ENCODE results near the gene IL12B. TPM values are rescaled to one million over a fixed set of nuclear protein-coding genes. Genes with fewer than 3 reads are reported as not detected.

Gene IL12B
- total and polyA plus RNA-seq, 2 donors from 2014 or later = not detected

GRCh38 chr5:159322180-159322579, 8.1 kb downstream of the IL12B start:
- Histone ChIP-seq H3K4me3 (ENCODE audit: low read length in 3 of 3) (no peak overlapping the region), H3K4me1 (ENCODE audit: control insufficient read depth in 2 of 3, insufficient read depth in 2 of 3, low read depth in 1 of 3, low read length in 3 of 3) (no peaks in the 10 kb centered on the region), H3K36me3 (ENCODE audit: control insufficient read depth in 2 of 3, insufficient read depth in 3 of 3, low read length in 3 of 3) (no peaks in the 10 kb centered on the region), H3K9me3 (ENCODE audit: control insufficient read depth in 2 of 3, insufficient read depth in 1 of 3, low read length in 3 of 3) (no peaks in the 10 kb centered on the region), H3K27ac (ENCODE audit: low read depth in 2 of 2, low read length in 2 of 2) (no peak overlapping the region), H3K27me3 (ENCODE audit: control insufficient read depth, insufficient read depth, low read length) (no peaks in the 10 kb centered on the region), H3K9ac (ENCODE audit: low read length in 3 of 3) (no peak overlapping the region)
- FAIRE-seq (no peak), DNase-seq (no peak)
- intact Hi-C loops (cut with DNase I) = no loop called here
- TF ChIP-seq, protein P1, sequence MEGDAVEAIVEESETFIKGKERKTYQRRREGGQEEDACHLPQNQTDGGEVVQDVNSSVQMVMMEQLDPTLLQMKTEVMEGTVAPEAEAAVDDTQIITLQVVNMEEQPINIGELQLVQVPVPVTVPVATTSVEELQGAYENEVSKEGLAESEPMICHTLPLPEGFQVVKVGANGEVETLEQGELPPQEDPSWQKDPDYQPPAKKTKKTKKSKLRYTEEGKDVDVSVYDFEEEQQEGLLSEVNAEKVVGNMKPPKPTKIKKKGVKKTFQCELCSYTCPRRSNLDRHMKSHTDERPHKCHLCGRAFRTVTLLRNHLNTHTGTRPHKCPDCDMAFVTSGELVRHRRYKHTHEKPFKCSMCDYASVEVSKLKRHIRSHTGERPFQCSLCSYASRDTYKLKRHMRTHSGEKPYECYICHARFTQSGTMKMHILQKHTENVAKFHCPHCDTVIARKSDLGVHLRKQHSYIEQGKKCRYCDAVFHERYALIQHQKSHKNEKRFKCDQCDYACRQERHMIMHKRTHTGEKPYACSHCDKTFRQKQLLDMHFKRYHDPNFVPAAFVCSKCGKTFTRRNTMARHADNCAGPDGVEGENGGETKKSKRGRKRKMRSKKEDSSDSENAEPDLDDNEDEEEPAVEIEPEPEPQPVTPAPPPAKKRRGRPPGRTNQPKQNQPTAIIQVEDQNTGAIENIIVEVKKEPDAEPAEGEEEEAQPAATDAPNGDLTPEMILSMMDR (IDR thresholded peaks at IDR 0.05; ENCODE audit: borderline replicate concordance, extremely low read depth, insufficient read depth) = no peak

DNA sequence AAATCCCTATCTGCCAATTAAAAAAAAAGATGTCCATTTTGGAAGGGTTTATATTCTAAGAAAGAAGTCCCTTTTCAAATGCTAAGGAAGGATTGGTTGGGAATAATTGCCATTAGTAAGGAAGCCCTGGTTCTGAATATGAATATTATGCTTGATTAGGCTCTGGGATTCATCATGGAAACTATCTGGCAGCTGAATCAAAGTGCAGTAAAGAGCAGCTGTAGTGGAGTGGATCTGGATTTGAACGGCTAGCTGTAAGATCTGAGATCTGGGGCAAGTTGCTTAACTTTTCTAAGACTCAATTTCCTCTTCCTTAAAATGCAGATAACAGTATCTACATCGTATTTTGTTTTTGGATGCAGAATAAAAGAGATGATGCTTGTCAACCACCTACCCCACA, 10.5 kb downstream of the IL12B start:
- no peaks in the 10 kb centered on the region for H3K9me3 ChIP-seq (ENCODE audit: control insufficient read depth in 2 of 3, insufficient read depth in 1 of 3, low read length in 3 of 3)
- FAIRE-seq (no peak), DNase-seq (no peak)
- H3K4me1 ChIP-seq (ENCODE audit: control insufficient read depth in 2 of 3, insufficient read depth in 2 of 3, low read depth in 1 of 3, low read length in 3 of 3) = no peaks in the 10 kb centered on the region
- H3K4me3 ChIP-seq (ENCODE audit: low read length in 3 of 3) = no peak overlapping the region
- TF ChIP-seq, protein P1 (IDR thresholded peaks at IDR 0.05; ENCODE audit: borderline replicate concordance, extremely low read depth, insufficient read depth) = no peak
- intact Hi-C loops (cut with DNase I) = no loop called here
- H3K9ac ChIP-seq (ENCODE audit: low read length in 3 of 3) = no peak overlapping the region
- no peaks in the 10 kb centered on the region for H3K27me3 ChIP-seq (ENCODE audit: control insufficient read depth, insufficient read depth, low read length)
- H3K36me3 ChIP-seq (ENCODE audit: control insufficient read depth in 2 of 3, insufficient read depth in 3 of 3, low read length in 3 of 3) = no peaks in the 10 kb centered on the region
- no peak overlapping the region for H3K27ac ChIP-seq (ENCODE audit: low read depth in 2 of 2, low read length in 2 of 2)

GRCh38 chr5:159319363-159319762, 10.9 kb downstream of the IL12B start:
- Histone ChIP-seq H3K9me3 (ENCODE audit: control insufficient read depth in 2 of 3, insufficient read depth in 1 of 3, low read length in 3 of 3) (no peaks in the 10 kb centered on the region), H3K27me3 (ENCODE audit: control insufficient read depth, insufficient read depth, low read length) (no peaks in the 10 kb centered on the region), H3K9ac (ENCODE audit: low read length in 3 of 3) (no peak overlapping the region), H3K27ac (ENCODE audit: low read depth in 2 of 2, low read length in 2 of 2) (no peak overlapping the region), H3K4me3 (ENCODE audit: low read length in 3 of 3) (no peak overlapping the region), H3K4me1 (ENCODE audit: control insufficient read depth in 2 of 3, insufficient read depth in 2 of 3, low read depth in 1 of 3, low read length in 3 of 3) (no peaks in the 10 kb centered on the region), H3K36me3 (ENCODE audit: control insufficient read depth in 2 of 3, insufficient read depth in 3 of 3, low read length in 3 of 3) (no peaks in the 10 kb centered on the region)
- DNase-seq (no peak), FAIRE-seq (no peak)
- intact Hi-C loops (cut with DNase I) = no loop called here
- TF ChIP-seq, protein P1 (IDR thresholded peaks at IDR 0.05; ENCODE audit: borderline replicate concordance, extremely low read depth, insufficient read depth) = no peak

DNA sequence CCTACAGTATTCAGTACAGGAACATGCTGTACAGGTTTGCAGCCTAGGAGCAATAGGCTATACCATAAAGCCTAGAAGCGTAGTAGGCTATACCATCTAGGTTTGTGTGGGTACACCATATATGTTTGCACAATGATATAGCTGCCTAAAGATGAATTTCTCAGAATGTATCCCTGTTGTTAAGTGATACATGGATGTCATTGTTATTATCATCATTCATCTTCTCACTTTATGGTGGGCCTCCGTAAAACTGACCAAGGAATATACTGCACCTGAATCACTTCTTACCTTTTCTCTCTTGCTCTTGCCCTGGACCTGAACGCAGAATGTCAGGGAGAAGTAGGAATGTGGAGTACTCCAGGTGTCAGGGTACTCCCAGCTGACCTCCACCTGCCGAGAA, 11.8 kb downstream of the IL12B start:
- FAIRE-seq = no peak
- H3K9ac ChIP-seq (ENCODE audit: low read length in 3 of 3) = no peak overlapping the region
- no peaks in the 10 kb centered on the region for H3K4me1 ChIP-seq (ENCODE audit: control insufficient read depth in 2 of 3, insufficient read depth in 2 of 3, low read depth in 1 of 3, low read length in 3 of 3)
- H3K27ac ChIP-seq (ENCODE audit: low read depth in 2 of 2, low read length in 2 of 2) = no peak overlapping the region
- TF ChIP-seq, protein P1 (IDR thresholded peaks at IDR 0.05; ENCODE audit: borderline replicate concordance, extremely low read depth, insufficient read depth) = no peak
- intact Hi-C loops (cut with DNase I) = no loop called here
- no peaks in the 10 kb centered on the region for H3K27me3 ChIP-seq (ENCODE audit: control insufficient read depth, insufficient read depth, low read length)
- H3K9me3 ChIP-seq (ENCODE audit: control insufficient read depth in 2 of 3, insufficient read depth in 1 of 3, low read length in 3 of 3) = no peaks in the 10 kb centered on the region
- no peaks in the 10 kb centered on the region for H3K36me3 ChIP-seq (ENCODE audit: control insufficient read depth in 2 of 3, insufficient read depth in 3 of 3, low read length in 3 of 3)
- H3K4me3 ChIP-seq (ENCODE audit: low read length in 3 of 3) = no peak overlapping the region
- no peak for DNase-seq
